Activated gamma-delta T cell (primary cell): ENCODE measurements around the gene SSR2.
"Not testable (repeated sequence)": the region's sequence is repeated elsewhere in the genome, so short reads cannot be mapped to it uniquely, and the experiment has no call there.

Source experiments
- DNase-seq: peaks from one replicate; lab custom pipeline; 2025; lab: John Stamatoyannopoulos, UW

The SSR2 gene

GRCh38 chr1:156048663-156049258 lies 28.0 kb upstream of the SSR2 start:
- no peak for DNase-seq

DNA sequence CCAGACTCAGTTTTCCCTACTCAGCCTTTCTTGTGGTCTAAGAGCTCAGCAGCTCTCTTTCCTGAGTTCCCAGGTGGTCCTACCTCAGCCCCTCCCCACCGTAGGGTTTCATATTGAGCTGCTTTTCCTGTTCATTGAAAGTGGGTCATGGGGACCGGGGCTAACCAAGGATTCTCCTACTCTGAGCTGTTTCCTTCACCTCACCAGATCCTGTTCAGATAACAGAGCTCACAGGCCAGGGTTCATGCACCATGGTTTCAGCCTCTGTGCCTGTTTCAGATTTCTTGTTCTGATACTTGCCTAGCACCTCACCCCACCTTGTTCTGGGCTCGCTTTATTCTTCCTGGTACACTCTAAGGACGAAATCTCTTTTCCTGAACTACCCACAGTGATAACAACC lies 24.3 kb upstream of the SSR2 start:
- DNase-seq = no peak

GRCh38 chr1:156042828-156043227 lies 22.1 kb upstream of the SSR2 start:
- no peak for DNase-seq

- not testable (repeated sequence) for DNase-seq
Measured at GRCh38 chr1:156034991-156035390, 14.2 kb upstream of the SSR2 start.

DNA sequence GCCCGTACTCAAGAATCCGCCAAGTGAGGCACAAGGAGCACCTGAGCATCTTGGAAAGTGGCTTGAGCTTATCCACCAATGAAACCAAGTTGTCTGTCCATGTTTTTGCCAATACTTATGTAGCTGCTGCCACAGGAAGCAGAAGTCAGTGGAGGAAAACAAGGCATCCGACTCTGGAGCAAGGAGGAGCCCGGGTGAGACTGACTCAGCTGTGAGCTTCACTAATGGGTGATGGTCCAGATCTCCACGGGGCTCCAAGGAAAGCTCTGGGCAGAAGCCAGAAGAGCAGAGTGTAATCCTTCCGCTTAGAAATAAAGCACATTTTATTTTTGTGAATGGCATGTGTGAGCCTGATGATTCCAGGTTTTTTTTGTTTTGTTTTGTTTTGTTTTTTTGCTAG lies 12.3 kb upstream of the SSR2 start:
- DNase-seq = no peak

DNA sequence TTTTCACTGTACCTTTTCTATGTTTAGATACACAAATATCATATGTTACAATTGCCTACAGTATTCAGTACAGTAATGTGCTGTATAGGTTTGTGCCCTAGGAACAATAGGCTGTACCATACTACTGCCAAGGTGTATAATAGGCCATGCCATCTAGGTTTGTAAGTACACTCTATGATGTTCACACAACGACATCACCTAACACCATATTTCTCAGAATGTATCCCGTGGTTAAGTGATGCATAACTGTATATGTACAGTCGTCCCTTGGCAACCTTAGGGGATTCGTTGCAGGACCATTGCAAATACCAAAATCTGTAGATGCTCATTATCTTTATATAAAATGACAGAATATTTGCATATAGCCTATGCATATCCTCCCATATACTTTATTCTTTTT lies 5.8 kb upstream of the SSR2 start:
- DNase-seq = no peak

GRCh38 chr1:156025876-156026275 lies 5.1 kb upstream of the SSR2 start:
- DNase-seq = no peak

GRCh38 chr1:156024801-156025200 lies 4.0 kb upstream of the SSR2 start:
- DNase-seq = no peak

DNA sequence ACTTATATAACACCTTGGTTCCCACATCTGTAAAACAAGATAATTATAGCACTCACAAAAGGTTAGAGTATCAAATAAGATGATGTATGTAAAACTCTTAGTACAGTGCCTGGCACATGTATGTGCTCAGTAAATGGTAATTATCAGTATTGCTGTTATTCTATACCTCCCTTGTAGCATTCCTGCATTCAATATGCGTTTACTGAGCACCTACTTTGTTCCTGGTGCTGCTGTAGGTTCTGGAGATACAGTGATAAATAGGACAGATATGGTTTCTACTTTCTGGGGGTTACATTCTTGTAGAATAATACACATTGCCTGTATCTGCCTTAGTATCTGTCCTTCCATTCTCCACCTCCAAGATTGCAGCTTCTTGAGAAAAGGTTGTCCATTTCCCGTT lies 1.2 kb upstream of the SSR2 start:
- no peak for DNase-seq

DNA sequence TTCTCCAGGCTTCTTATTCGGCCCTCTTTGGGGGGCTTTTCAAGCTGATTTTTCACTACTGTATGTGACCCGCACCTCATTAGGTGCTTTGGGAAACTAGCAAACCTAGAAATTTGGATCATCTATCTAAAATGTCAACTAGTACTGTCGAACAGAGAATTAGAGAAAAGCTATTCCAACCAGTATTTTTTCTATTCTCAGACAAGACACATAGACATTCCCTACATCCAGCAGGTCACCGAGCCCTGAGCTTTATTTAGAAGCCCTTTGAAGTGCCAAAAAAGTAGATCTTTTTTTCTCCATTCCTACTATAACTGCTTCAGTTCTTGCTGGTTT lies 310 bp upstream of the SSR2 start:
- DNase-seq = no peak

DNA sequence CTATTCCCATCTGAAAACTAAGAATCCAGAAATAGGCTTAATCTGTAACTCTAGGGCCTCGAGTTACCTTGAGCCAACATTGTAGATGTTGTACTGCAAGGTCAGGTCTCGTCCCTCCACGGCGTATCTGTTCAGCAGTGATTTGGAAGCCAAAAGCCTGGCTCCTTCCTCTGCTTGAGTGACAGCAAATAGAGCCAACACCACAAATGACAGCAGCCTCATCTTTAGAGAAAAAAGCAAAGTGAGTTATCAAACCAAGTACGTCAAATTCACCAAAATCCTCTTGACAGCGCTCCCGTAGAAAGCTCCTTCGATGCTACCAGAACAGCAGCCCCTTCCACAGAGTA lies 832 bp downstream of the SSR2 start:
- no peak for DNase-seq

GRCh38 chr1:156014829-156015228 lies 5.9 kb downstream of the SSR2 start:
- DNase-seq = no peak

DNA sequence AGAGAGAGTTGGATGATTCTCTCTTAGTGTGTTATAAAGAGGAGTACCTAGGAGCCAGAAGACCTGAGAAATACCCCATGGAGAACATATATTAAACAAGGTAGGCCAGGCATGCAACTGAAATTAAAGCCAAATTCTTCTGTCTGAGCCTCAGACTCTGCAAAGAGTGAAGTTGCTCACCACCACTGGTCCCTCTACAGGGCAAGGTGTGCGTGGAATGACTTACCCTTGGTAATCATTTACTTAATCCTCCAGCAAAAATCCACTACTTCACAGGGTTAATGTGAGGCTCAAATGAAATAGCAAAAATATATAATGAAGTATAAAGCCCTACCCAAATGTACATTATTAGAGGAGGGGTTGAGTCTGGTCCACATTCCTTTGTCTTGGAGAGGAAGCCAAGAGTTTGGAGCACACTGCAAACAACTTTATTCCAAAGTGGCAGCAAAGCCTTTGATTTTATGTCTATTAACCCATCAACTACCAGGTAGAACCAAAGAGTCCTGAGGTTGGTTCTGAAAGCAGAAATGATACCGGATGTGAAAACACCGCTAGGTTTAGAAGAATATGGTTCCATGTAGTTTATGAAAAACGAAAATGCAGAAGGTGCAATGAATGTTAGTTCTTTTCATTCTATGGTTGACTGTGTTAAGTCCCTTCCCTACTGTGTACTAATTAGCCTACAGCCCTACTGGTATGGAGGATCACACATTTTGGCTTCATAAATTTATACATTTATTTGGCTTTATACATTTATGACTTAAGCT lies 8.5 kb downstream of the SSR2 start:
- DNase-seq = no peak

GRCh38 chr1:156009404-156009803 lies 11.3 kb downstream of the SSR2 start:
- DNase-seq = no peak

- DNase-seq = no peak
Measured at GRCh38 chr1:156006666-156007376, 13.9 kb downstream of the SSR2 start.

DNA sequence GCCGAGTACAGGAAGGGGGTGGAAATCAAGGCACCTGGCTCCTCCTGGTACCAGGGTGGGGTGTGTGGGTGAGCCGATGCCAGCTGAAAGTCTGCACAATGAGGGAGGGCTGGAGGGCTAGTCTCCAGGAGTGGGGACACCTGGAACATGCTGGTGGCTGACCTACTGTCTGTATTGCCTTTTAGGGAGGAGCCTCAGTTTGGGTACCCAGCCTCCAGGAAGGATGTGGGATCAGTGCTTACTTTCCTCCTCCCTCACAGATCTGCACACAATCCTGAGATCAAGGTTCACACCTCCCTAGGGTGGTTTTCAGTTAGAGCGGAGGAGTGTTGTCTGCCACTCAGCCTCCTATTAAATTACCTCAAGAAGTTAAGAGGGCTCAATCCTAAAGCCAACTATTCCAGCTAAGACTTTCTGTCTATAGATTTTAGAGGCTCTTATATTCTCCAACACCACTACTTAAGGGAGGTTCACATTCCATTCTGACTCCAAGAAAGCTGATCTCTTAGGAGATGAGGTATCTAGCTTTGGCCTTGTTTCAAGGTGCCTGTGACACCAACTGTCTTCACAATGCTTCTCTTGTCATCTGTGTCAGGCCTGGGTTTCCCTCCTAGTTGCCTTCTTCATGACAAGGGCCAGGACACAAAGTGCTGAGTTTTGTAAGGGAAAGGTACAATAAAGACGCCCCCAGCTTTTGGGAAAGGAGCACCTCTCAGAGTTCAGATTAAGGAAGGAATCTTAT lies 15.7 kb downstream of the SSR2 start:
- no peak for DNase-seq

DNA sequence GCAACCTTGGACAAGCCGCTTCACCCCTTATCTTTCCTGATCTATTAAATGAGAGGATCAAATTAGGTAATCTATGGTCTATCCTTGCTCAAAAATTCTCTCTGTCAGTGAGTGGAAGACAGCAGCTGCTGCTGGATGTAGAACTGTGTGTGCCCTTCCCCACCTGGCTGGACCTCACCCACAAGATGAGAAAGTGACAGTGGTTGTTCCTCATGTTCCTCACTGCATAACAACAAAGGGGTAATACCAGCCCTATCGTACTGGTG lies 16.9 kb downstream of the SSR2 start:
- DNase-seq = no peak

- no peak for DNase-seq
Measured at GRCh38 chr1:156002188-156002911, 18.4 kb downstream of the SSR2 start.

- no peak for DNase-seq
Measured at GRCh38 chr1:156001662-156002171, 19.0 kb downstream of the SSR2 start.

- DNase-seq = no peak
Measured at GRCh38 chr1:156001021-156001661, 19.6 kb downstream of the SSR2 start.

DNA sequence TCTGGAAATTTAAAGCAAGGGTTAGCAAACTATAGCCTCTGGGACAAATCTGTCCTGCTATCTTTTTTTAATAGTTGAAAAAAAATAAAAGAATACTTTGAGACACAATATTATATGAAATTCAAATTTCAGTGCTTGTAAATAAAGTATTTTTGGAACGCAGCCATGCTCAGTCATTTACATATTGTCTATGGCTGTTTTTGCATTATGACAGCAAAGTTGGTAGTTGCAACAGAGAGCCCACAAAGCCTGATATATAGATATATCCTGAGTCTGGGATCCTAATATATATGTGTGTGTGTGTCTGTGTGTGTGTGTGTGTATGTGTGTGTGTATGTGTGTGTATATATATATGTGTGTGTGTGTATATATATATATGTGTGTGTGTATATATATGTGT lies 20.8 kb downstream of the SSR2 start:
- no peak for DNase-seq

GRCh38 chr1:155996166-155996565 lies 24.6 kb downstream of the SSR2 start:
- DNase-seq = no peak
